Neural cell (in vitro differentiated cells): ENCODE measurements around the gene BMP4. TPM values are rescaled to one million over a fixed set of nuclear protein-coding genes. Genes with fewer than 3 reads are reported as not detected.

Experiments used
- H2AFZ ChIP-seq: fragments of 200-600, 300-800 bp; sonication (generic), shearing (Covaris generic); 2 replicates; pipeline ENCODE4 v1.6.0; 2014; ENCODE audit warnings: low read depth, mild to moderate bottlenecking, antibody characterized with exemption, low read length, moderate library complexity
- H3F3A ChIP-seq: fragments of 200-600 bp; shearing (Covaris generic); 2 replicates; pipeline ENCODE4 v1.6.1; 2016; ENCODE audit warnings: mild to moderate bottlenecking, moderate library complexity, mixed read lengths, antibody characterized with exemption, low read length; ENCODE audit not compliant: insufficient read depth, poor library complexity, severe bottlenecking
- H3K27ac ChIP-seq: fragments of 200-600, 300-800 bp; sonication (generic), shearing (Covaris generic); 2 replicates; pipeline ENCODE4 v1.5.1; 2014; ENCODE audit warnings: mild to moderate bottlenecking, low read length, moderate library complexity
- H3K27me3 ChIP-seq: fragments of 300-800, 200-600 bp; sonication (generic), shearing (Covaris generic); 2 replicates; pipeline ENCODE4 v1.6.0; 2014; ENCODE audit warnings: mild to moderate bottlenecking, low read depth, low read length, moderate library complexity; ENCODE audit not compliant: insufficient read depth
- H3K36me3 ChIP-seq: fragments of 300-800, 200-600 bp; sonication (generic), shearing (Covaris generic); 2 replicates; pipeline ENCODE4 v1.5.1; 2014; ENCODE audit warnings: mild to moderate bottlenecking, antibody characterized with exemption, low read length, moderate library complexity; ENCODE audit not compliant: insufficient read depth
- H3K4me2 ChIP-seq: fragments of 300-800, 200-600 bp; sonication (generic), shearing (Covaris generic); 2 replicates; pipeline ENCODE4 v1.6.0; 2014; ENCODE audit warnings: mild to moderate bottlenecking, low read length
- H3K4me3 ChIP-seq: fragments of 300-800, 200-600 bp; sonication (generic), shearing (Covaris generic); 2 replicates; pipeline ENCODE4 v1.5.1; 2014; ENCODE audit warnings: mild to moderate bottlenecking, low read length, moderate library complexity
- H3K79me2 ChIP-seq: fragments of 200-600 bp; shearing (Covaris generic); replicated peaks from 2 replicates; pipeline ENCODE4 v1.6.0; 2014; ENCODE audit warnings: mild to moderate bottlenecking, low read length, moderate library complexity; ENCODE audit not compliant: insufficient read depth
- H3K9ac ChIP-seq: fragments of 300-800, 200-600 bp; sonication (generic), shearing (Covaris generic); 2 replicates; pipeline ENCODE4 v1.6.1; 2016; ENCODE audit warnings: mild to moderate bottlenecking, low read length, mixed read lengths
- H3K9me2 ChIP-seq: fragments of 200-600 bp; shearing (Covaris generic); 2 replicates; pipeline ENCODE4 v1.6.1; 2016; ENCODE audit warnings: mild to moderate bottlenecking, low read length, mixed read lengths; ENCODE audit not compliant: insufficient read depth
- H3K9me3 ChIP-seq: fragments of 200-600, 300-800 bp; sonication (generic), shearing (Covaris generic); 2 replicates; pipeline ENCODE4 v1.6.1; 2016; ENCODE audit warnings: mild to moderate bottlenecking, mixed run types, low read length, moderate library complexity, mixed read lengths
- H4K20me1 ChIP-seq: fragments of 200-600 bp; shearing (Covaris generic); 2 replicates; pipeline ENCODE4 v1.6.1; 2016; ENCODE audit warnings: mild to moderate bottlenecking, mixed run types; ENCODE audit not compliant: insufficient read depth
- EP300 ChIP-seq: fragments of 450-650 bp; conservative IDR thresholded peaks from 2 replicates; pipeline ENCODE4 v1.6.1; 2014; ENCODE audit warnings: antibody characterized with exemption, mild to moderate bottlenecking, moderate library complexity; ENCODE audit not compliant: poor library complexity, severe bottlenecking
- EZH2 ChIP-seq: fragments of 200-600, 300-800 bp; shearing (Covaris generic), sonication (generic); IDR thresholded peaks from 2 replicates; pipeline ENCODE4 v1.6.1; 2014; ENCODE audit warnings: antibody characterized with exemption, low read length, borderline replicate concordance, mild to moderate bottlenecking; ENCODE audit not compliant: insufficient read depth, poor library complexity, severe bottlenecking
- MXI1 ChIP-seq: fragments of 450-650 bp; conservative IDR thresholded peaks from 2 replicates; pipeline ENCODE4 v1.6.1; 2014; ENCODE audit warnings: antibody characterized with exemption, mild to moderate bottlenecking; ENCODE audit not compliant: poor library complexity, severe bottlenecking
- POLR2AphosphoS5 ChIP-seq: IDR thresholded peaks from 2 replicates; pipeline ENCODE4 v1.6.1; 2012
- RAD21 ChIP-seq: fragments of 450-650 bp; conservative IDR thresholded peaks from 2 replicates; pipeline ENCODE4 v1.6.1; 2014; ENCODE audit warnings: antibody characterized with exemption, mild to moderate bottlenecking, moderate library complexity
- SMC3 ChIP-seq: fragments of 450-650 bp; conservative IDR thresholded peaks from 2 replicates; pipeline ENCODE4 v1.6.1; 2014; ENCODE audit warnings: antibody characterized with exemption, mild to moderate bottlenecking, moderate library complexity; ENCODE audit not compliant: poor library complexity
- TAF1 ChIP-seq: IDR thresholded peaks from 2 replicates; pipeline ENCODE4 v1.6.1; 2012; ENCODE audit warnings: low read depth
- polyA plus RNA-seq: library from polyadenylated mRNA; depleted of rRNA; stranded (reverse); fragments of >200 nt; gene quantifications from 2 replicates; pipeline ENCODE4 v1.2.3, GENCODE V29; 2014
- TF ChIP-seq, protein P1 (sequence below): IDR thresholded peaks from 2 replicates; pipeline ENCODE4 v1.6.1; 2012; ENCODE audit warnings: borderline replicate concordance
- TF ChIP-seq, protein P2 (sequence below): fragments of 450-650 bp; IDR thresholded peaks from 2 replicates; pipeline ENCODE4 v1.5.1; 2014; ENCODE audit warnings: antibody characterized with exemption, mild to moderate bottlenecking, moderate library complexity; ENCODE audit not compliant: poor library complexity, severe bottlenecking

Gene BMP4
- polyA plus RNA-seq, 1 donor from 2014 or later = 2.5 TPM

DNA sequence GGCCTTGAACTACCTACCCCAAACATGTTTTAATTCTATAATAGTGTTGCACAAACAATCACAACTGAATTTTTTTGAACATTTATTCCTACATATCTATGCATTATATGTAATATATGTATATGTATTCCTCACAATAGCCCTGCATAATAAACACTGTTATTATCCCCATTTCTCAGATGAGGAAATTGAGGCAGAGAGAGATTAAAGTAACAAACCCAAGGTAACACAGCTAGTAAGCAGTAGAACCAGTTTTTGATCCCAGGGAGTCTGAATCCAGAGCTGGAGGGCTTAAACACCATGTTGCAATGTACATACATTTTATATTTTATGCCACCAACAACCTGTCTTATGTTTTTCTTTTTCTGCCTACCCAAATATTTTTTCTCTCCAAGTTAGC lies 26.5 kb upstream of the BMP4 start:
- no peak overlapping the region for H3K4me2 ChIP-seq
- no peaks in the 10 kb centered on the region for H3K9me3 ChIP-seq
- no peak overlapping the region for H3K9ac ChIP-seq
- H4K20me1 ChIP-seq = no peaks in the 10 kb centered on the region
- H3K4me3 ChIP-seq = no peak overlapping the region
- no peaks in the 10 kb centered on the region for H3K36me3 ChIP-seq
- no peak overlapping the region for H2AFZ ChIP-seq
- H3F3A ChIP-seq = no peaks in the 10 kb centered on the region
- TF ChIP-seq EP300 = no peak
- TF ChIP-seq RAD21 = no peak
- H3K27ac ChIP-seq = no peak overlapping the region
- no peaks in the 10 kb centered on the region for H3K9me2 ChIP-seq
- no peaks in the 10 kb centered on the region for H3K27me3 ChIP-seq
- H3K79me2 ChIP-seq = no peaks in the 10 kb centered on the region

DNA sequence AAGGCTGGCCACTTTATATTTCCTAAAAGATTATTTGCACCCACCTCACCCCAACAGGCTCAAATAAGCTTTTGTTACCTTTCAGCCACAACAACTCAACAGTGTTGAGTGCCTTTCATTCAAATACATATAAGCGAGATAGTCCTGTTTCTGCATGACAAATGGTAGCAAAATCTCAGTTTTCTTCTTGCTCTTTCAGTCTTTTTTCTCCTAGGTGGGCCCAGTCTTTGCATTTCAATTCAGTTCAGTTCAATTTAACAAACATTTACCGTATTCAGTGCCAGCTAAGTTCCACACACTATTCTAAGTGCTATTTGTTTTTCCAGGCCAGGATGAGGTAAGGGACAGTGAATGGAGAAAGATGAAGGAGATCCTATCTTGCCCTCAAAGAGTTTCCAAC lies 25.9 kb upstream of the BMP4 start:
- Histone ChIP-seq H3K4me2 (no peak overlapping the region), H3K9me2 (no peaks in the 10 kb centered on the region), H4K20me1 (no peaks in the 10 kb centered on the region), H3K27ac (no peak overlapping the region), H3K27me3 (no peaks in the 10 kb centered on the region), H3K36me3 (no peaks in the 10 kb centered on the region), H3K9me3 (no peaks in the 10 kb centered on the region), H3K4me3 (no peak overlapping the region), H3K9ac (no peak overlapping the region), H3F3A (no peaks in the 10 kb centered on the region), H3K79me2 (no peaks in the 10 kb centered on the region), H2AFZ (no peak overlapping the region)
- TF ChIP-seq EP300 (no peak), SMC3 (no peak), POLR2AphosphoS5 (no peak), MXI1 (no peak), RAD21 (no peak)
- TF ChIP-seq, protein P1, sequence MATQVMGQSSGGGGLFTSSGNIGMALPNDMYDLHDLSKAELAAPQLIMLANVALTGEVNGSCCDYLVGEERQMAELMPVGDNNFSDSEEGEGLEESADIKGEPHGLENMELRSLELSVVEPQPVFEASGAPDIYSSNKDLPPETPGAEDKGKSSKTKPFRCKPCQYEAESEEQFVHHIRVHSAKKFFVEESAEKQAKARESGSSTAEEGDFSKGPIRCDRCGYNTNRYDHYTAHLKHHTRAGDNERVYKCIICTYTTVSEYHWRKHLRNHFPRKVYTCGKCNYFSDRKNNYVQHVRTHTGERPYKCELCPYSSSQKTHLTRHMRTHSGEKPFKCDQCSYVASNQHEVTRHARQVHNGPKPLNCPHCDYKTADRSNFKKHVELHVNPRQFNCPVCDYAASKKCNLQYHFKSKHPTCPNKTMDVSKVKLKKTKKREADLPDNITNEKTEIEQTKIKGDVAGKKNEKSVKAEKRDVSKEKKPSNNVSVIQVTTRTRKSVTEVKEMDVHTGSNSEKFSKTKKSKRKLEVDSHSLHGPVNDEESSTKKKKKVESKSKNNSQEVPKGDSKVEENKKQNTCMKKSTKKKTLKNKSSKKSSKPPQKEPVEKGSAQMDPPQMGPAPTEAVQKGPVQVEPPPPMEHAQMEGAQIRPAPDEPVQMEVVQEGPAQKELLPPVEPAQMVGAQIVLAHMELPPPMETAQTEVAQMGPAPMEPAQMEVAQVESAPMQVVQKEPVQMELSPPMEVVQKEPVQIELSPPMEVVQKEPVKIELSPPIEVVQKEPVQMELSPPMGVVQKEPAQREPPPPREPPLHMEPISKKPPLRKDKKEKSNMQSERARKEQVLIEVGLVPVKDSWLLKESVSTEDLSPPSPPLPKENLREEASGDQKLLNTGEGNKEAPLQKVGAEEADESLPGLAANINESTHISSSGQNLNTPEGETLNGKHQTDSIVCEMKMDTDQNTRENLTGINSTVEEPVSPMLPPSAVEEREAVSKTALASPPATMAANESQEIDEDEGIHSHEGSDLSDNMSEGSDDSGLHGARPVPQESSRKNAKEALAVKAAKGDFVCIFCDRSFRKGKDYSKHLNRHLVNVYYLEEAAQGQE = no peak
- TF ChIP-seq, protein P2, sequence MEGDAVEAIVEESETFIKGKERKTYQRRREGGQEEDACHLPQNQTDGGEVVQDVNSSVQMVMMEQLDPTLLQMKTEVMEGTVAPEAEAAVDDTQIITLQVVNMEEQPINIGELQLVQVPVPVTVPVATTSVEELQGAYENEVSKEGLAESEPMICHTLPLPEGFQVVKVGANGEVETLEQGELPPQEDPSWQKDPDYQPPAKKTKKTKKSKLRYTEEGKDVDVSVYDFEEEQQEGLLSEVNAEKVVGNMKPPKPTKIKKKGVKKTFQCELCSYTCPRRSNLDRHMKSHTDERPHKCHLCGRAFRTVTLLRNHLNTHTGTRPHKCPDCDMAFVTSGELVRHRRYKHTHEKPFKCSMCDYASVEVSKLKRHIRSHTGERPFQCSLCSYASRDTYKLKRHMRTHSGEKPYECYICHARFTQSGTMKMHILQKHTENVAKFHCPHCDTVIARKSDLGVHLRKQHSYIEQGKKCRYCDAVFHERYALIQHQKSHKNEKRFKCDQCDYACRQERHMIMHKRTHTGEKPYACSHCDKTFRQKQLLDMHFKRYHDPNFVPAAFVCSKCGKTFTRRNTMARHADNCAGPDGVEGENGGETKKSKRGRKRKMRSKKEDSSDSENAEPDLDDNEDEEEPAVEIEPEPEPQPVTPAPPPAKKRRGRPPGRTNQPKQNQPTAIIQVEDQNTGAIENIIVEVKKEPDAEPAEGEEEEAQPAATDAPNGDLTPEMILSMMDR = no peak

DNA sequence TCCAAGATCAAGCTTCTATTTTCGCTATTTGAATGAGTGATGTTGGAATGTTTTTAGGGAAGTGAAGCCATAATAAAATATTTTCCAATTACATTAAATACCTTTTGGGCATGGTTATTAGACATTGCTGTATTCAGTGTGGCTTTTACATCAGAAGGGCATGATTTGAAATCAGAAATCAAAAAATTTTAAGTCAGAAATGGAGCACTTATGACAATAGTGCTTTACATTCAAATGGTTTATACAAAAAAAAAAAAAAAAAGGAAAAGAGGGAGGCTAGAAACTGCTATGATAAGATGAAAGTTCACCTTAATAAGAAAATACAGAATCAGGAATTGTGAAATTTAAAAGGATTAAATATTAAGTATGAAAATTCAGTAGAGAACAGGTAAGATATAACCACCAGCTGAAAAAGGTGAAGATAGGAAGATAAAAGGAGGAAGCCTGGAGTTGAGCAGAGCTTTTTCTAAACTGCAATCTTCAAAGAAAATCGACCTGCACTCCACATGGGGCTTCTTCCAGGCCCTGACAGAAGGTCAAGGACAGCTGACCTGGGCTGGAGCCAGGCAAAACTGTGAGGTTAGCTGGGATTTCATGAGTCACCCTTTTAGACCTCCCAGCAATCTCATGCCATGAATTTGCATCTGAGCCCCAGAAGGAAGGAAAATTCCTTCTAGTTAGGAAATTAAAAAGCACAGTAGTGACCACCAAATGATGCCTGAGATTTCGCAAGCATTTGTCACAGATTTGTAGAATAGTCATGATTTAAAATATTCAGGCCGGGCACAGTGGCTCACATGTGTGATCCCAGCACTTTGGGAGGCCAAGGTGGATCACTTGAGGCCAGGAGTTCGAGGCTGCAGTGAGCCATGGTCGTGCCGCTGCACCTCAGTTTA lies 23.4 kb upstream of the BMP4 start:
- Histone ChIP-seq H3K9me2 (no peaks in the 10 kb centered on the region), H3K9ac (no peak overlapping the region), H3K27me3 (no peaks in the 10 kb centered on the region), H2AFZ (no peak overlapping the region), H3K36me3 (no peaks in the 10 kb centered on the region), H3K27ac (no peak overlapping the region), H3K4me3 (no peak overlapping the region), H3K79me2 (no peaks in the 10 kb centered on the region), H4K20me1 (no peaks in the 10 kb centered on the region), H3K4me2 (no peak overlapping the region), H3K9me3 (no peaks in the 10 kb centered on the region), H3F3A (no peaks in the 10 kb centered on the region)
- TF ChIP-seq POLR2AphosphoS5 (no peak), EZH2 (no peak), RAD21 (no peak), SMC3 (no peak), TAF1 (no peak), EP300 (no peak)
- TF ChIP-seq, protein P1 = no peak
- TF ChIP-seq, protein P2 = no peak
